Liver (tissue), 9 donors: Measurements from ENCODE around the gene ATP11B. TPM values are rescaled to one million over a fixed set of nuclear protein-coding genes. Genes with fewer than 3 reads are reported as not detected.
"Not testable (repeated sequence)": the region's sequence is repeated elsewhere in the genome, so short reads cannot be mapped to it uniquely, and the experiment has no call there.

Source experiments
- DNase-seq: peaks from one replicate; pipeline ENCODE4 v3.0.0-alpha.2; 2017; ENCODE audit warnings: low spot score
- H3K27ac ChIP-seq, 2 donors: one replicate each; pipeline ENCODE4 v1.7.0; 2013; ENCODE audit warnings: inconsistent platforms in 2 of 2, low read length in 2 of 2, control low read depth in 1 of 2, low read depth in 1 of 2, mild to moderate bottlenecking in 1 of 2
- H3K27me3 ChIP-seq, 4 donors: one replicate each; pipeline versions ENCODE4 v1.6.1 to v1.7.0; 2013; ENCODE audit warnings: low read length in 3 of 4, inconsistent platforms in 1 of 4, mild to moderate bottlenecking in 1 of 4, moderate library complexity in 1 of 4; ENCODE audit not compliant: control insufficient read depth in 4 of 4, insufficient read depth in 4 of 4
- H3K36me3 ChIP-seq, 4 donors: one replicate each; pipeline versions ENCODE4 v1.6.1 to v1.7.0; 2013; ENCODE audit warnings: low read length in 3 of 4, mild to moderate bottlenecking in 3 of 4, low read depth in 1 of 4, moderate library complexity in 1 of 4; ENCODE audit not compliant: control insufficient read depth in 4 of 4, insufficient read depth in 3 of 4
- H3K4me1 ChIP-seq, 4 donors: one replicate each; pipeline versions ENCODE4 v1.6.1 to v1.7.0; 2013; ENCODE audit warnings: low read length in 3 of 4, mild to moderate bottlenecking in 3 of 4, moderate library complexity in 1 of 4; ENCODE audit not compliant: control insufficient read depth in 4 of 4, insufficient read depth in 4 of 4
- H3K4me3 ChIP-seq, 3 donors: one replicate each; pipeline versions ENCODE4 v1.6.1 to v1.7.0; 2013; ENCODE audit warnings: low read length in 3 of 3, control low read depth in 1 of 3, low read depth in 1 of 3, mild to moderate bottlenecking in 1 of 3
- H3K9ac ChIP-seq, 2 donors: one replicate each; pipeline ENCODE4 v1.7.0; 2013; ENCODE audit warnings: low read length in 2 of 2, mild to moderate bottlenecking in 2 of 2, moderate library complexity in 2 of 2, control low read depth in 1 of 2, low read depth in 1 of 2
- H3K9me3 ChIP-seq, 4 donors: one replicate each; pipeline versions ENCODE4 v1.6.1 to v1.7.0; 2013; ENCODE audit warnings: low read length in 3 of 4; ENCODE audit not compliant: control insufficient read depth in 4 of 4
- CTCF ChIP-seq: fragments of 150-350 bp; IDR thresholded peaks from 2 replicates; pipeline ENCODE4 v1.5.1; 2017; ENCODE audit warnings: improper control_type of control experiment, low read depth, low read length; ENCODE audit not compliant: missing input control
- EGR1 ChIP-seq, 2 donors: IDR thresholded peaks; 2 replicates each; pipeline ENCODE4 v1.6.1; 2016 to 2018; ENCODE audit warnings: antibody characterized with exemption in 2 of 2, low read depth in 2 of 2
- FOXA1 ChIP-seq: IDR thresholded peaks from 2 replicates; pipeline ENCODE4 v1.6.1; 2016; ENCODE audit warnings: antibody characterized with exemption
- FOXA2 ChIP-seq: IDR thresholded peaks from 2 replicates; pipeline ENCODE4 v1.6.1; 2016; ENCODE audit warnings: antibody characterized with exemption
- GABPA ChIP-seq, 2 donors: IDR thresholded peaks in 1 of 2; conservative IDR thresholded peaks in 1 of 2; 2 replicates each; pipeline ENCODE4 v1.6.1; 2016; ENCODE audit warnings: antibody characterized with exemption in 2 of 2, mild to moderate bottlenecking in 1 of 2, moderate library complexity in 1 of 2
- HNF4A ChIP-seq, 2 donors: conservative IDR thresholded peaks; 2 replicates each; pipeline ENCODE4 v1.6.1; 2016; ENCODE audit warnings: antibody characterized with exemption in 2 of 2, mild to moderate bottlenecking in 2 of 2
- JUND ChIP-seq, 2 donors: IDR thresholded peaks; 2 replicates each; pipeline ENCODE4 v1.6.1; 2016; ENCODE audit warnings: antibody characterized with exemption in 2 of 2
- MAX ChIP-seq: IDR thresholded peaks from 2 replicates; pipeline ENCODE4 v1.6.1; 2016; ENCODE audit warnings: antibody characterized with exemption
- NR2F2 ChIP-seq: IDR thresholded peaks from 2 replicates; pipeline ENCODE4 v1.6.1; 2016; ENCODE audit warnings: antibody characterized with exemption
- RAD21 ChIP-seq, 2 donors: IDR thresholded peaks; 2 replicates each; pipeline ENCODE4 v1.6.1; 2016; ENCODE audit warnings: antibody characterized with exemption in 2 of 2, mild to moderate bottlenecking in 2 of 2
- REST ChIP-seq: IDR thresholded peaks from 2 replicates; pipeline ENCODE4 v1.6.1; 2016; ENCODE audit warnings: antibody characterized with exemption, mild to moderate bottlenecking
- SP1 ChIP-seq: IDR thresholded peaks from 2 replicates; pipeline ENCODE4 v1.6.1; 2018; ENCODE audit warnings: antibody characterized with exemption, mild to moderate bottlenecking
- TAF1 ChIP-seq: conservative IDR thresholded peaks from 2 replicates; pipeline ENCODE4 v1.6.1; 2016; ENCODE audit warnings: antibody characterized with exemption, mild to moderate bottlenecking
- YY1 ChIP-seq: IDR thresholded peaks from 2 replicates; pipeline ENCODE4 v1.6.1; 2016; ENCODE audit warnings: antibody characterized with exemption, mild to moderate bottlenecking
- WGBS: extraction: QIAGEN DNeasy Blood & Tissue Kit; methylation state at CpG from one replicate; pipeline ENCODE4 v1.1.7; 2013; 5-methylcytosine and 5-hydroxymethylcytosine counted together
- polyA plus RNA-seq, 2 donors: library from polyadenylated mRNA; stranded (reverse) in 1 of 2; unstranded in 1 of 2; fragments of 200-250 nt in 1 of 2; fragments of >200 nt in 1 of 2; fragmentation: Nextera tagmentation in 1 of 2; extraction: Ambion mirVana in 1 of 2; gene quantifications; one replicate each; pipeline versions ENCODE4 v1.2.1 to v1.2.3, GENCODE V29; 2013 to 2015
- total RNA-seq, 2 donors: library from RNA; depleted of rRNA; stranded (reverse); fragments of >200 nt; gene quantifications; one replicate each; pipeline ENCODE4 v1.2.3, GENCODE V29; 2014
- donor health status: healthy.
- donor health status: healthy.
- donor health status: healthy.
- donor health status: healthy.
- donor health status: healthy.

The ATP11B gene
- total and polyA plus RNA-seq, 4 donors: 5.9 to 49.6 (median 19.0) TPM

GRCh38 chr3:182796310-182796709, 3.0 kb downstream of the ATP11B start (continued):
- no peak for TF ChIP-seq MAX

- TF ChIP-seq CTCF (no peak), RAD21 (IDR thresholded peaks at IDR 0.05) (no peak), NR2F2 (no peak), YY1 (no peak), JUND (IDR thresholded peaks at IDR 0.05) (no peak), MAX (no peak), REST (no peak), GABPA (IDR thresholded peaks at IDR 0.05 in 1 of 2, conservative IDR thresholded peaks at IDR 0.05 in 1 of 2) (no peak), FOXA1 (no peak), HNF4A (conservative IDR thresholded peaks at IDR 0.05) (no peak)
- no peak overlapping the region for H3K9ac ChIP-seq
Measured at GRCh38 chr3:182797876-182798275, 4.6 kb downstream of the ATP11B start.

GRCh38 chr3:182799143-182799542, 5.8 kb downstream of the ATP11B start:
- H3K4me1 ChIP-seq: peaks cover 0 to 22% (median 5%) of the 10 kb centered on the region in 4 donors
- DNase-seq: not testable (repeated sequence)

More at GRCh38 chr3:182797876-182798275, 4.6 kb downstream of the ATP11B start:
- Histone ChIP-seq H3K4me3 (no peak overlapping the region), H3K4me1 (peaks cover 0 to 20% (median 5%) of the 10 kb centered on the region in 4 donors), H3K27ac (no peak overlapping the region), H3K36me3 (no peaks in the 10 kb centered on the region), H3K27me3 (no peaks in the 10 kb centered on the region), H3K9me3 (no peaks in the 10 kb centered on the region)
- 88% methylated on average over 1 of the region's 1 CpG for WGBS
- DNase-seq: no peak

GRCh38 chr3:182800508-182800907, 7.2 kb downstream of the ATP11B start:
- Histone ChIP-seq H3K4me3 (no peak overlapping the region), H3K27me3 (no peaks in the 10 kb centered on the region), H3K36me3 (no peaks in the 10 kb centered on the region), H3K9me3 (no peaks in the 10 kb centered on the region), H3K4me1 (peaks cover 0 to 12% (median 3%) of the 10 kb centered on the region in 4 donors), H3K9ac (no peak overlapping the region), H3K27ac (no peak overlapping the region)
- WGBS: 99% methylated on average over 8 of the region's 8 CpGs
- no peak for DNase-seq
- TF ChIP-seq EGR1 (IDR thresholded peaks at IDR 0.05; ENCODE audit: low read depth in 2 of 2): no peak
- no peak for TF ChIP-seq TAF1
- no peak for TF ChIP-seq REST
- no peak for TF ChIP-seq YY1
- no peak for TF ChIP-seq FOXA2
- TF ChIP-seq CTCF: no peak
- no peak for TF ChIP-seq SP1

More at GRCh38 chr3:182799143-182799542, 5.8 kb downstream of the ATP11B start:
- H3K27ac ChIP-seq, H3K9ac ChIP-seq, H3K4me3 ChIP-seq, H3K36me3 ChIP-seq, H3K27me3 ChIP-seq, H3K9me3 ChIP-seq: not testable (repeated sequence)
- WGBS: 97% methylated on average over 16 of the region's 16 CpGs
